OCI-LY7 (cell line): Measurements from ENCODE around the gene TMEM89.

Source experiments
- CTCF ChIP-seq: fragments of 200-600 bp; sonication (generic); conservative IDR thresholded peaks from 2 replicates; pipeline ENCODE4 v1.5.1; 2014; ENCODE audit warnings: mild to moderate bottlenecking, antibody characterized with exemption, low read length, moderate library complexity, mixed read lengths
- EZH2phosphoT487 ChIP-seq: fragments of 200-600 bp; sonication (generic); IDR thresholded peaks from 2 replicates; pipeline ENCODE4 v1.6.1; 2018; ENCODE audit warnings: low read depth, borderline replicate concordance, mild to moderate bottlenecking, mixed run types, antibody characterized with exemption, low read length, moderate library complexity, mixed read lengths

- TF ChIP-seq CTCF (no peak), EZH2phosphoT487 (no peak)
Observed at GRCh38 chr3:48648188-48648850, 26.8 kb upstream of the TMEM89 start.
